SU-DHL-6 (cell line): ENCODE data around the gene F8.
"Not testable (repeated sequence)": the region's sequence is repeated elsewhere in the genome, so short reads cannot be mapped to it uniquely, and the experiment has no call there.

ENCODE experiments used
- H2AFZ ChIP-seq: fragments of 200-600 bp; sonication (generic); 2 replicates; pipeline ENCODE4 v1.6.1; 2014; ENCODE audit warnings: low read depth, mild to moderate bottlenecking, moderate library complexity, mixed read lengths, antibody characterized with exemption, low read length; ENCODE audit not compliant: severe bottlenecking
- H3F3A ChIP-seq: fragments of 200-600 bp; shearing (Covaris generic); 2 replicates; pipeline ENCODE4 v1.6.0; 2016; ENCODE audit warnings: antibody characterized with exemption, mild to moderate bottlenecking; ENCODE audit not compliant: insufficient read depth
- H3K27ac ChIP-seq: fragments of 200-600 bp; sonication (generic); 2 replicates; pipeline ENCODE4 v1.5.1; 2016; ENCODE audit warnings: low read depth, mild to moderate bottlenecking, low read length, moderate library complexity, mixed read lengths
- H3K27me3 ChIP-seq: fragments of 200-600 bp; sonication (generic), shearing (Covaris generic); 2 replicates; pipeline ENCODE4 v1.6.0; 2014; ENCODE audit warnings: mild to moderate bottlenecking, low read length
- H3K36me3 ChIP-seq: fragments of 200-600 bp; sonication (generic); 2 replicates; pipeline ENCODE4 v1.6.1; 2014; ENCODE audit warnings: mild to moderate bottlenecking, low read length, mixed read lengths
- H3K4me2 ChIP-seq: fragments of 300-600, 200-600 bp; shearing (Covaris generic), sonication (generic); 2 replicates; pipeline ENCODE4 v1.6.0; 2014; ENCODE audit warnings: low read length, low read depth, mild to moderate bottlenecking; ENCODE audit not compliant: poor library complexity, severe bottlenecking
- H3K4me3 ChIP-seq: fragments of 200-600 bp; sonication (generic); 2 replicates; pipeline ENCODE4 v1.5.1; 2014; ENCODE audit warnings: antibody characterized with exemption, low read length, mild to moderate bottlenecking, mixed read lengths; ENCODE audit not compliant: insufficient read depth, poor library complexity, severe bottlenecking
- H3K79me2 ChIP-seq: fragments of 200-600 bp; sonication (generic); 2 replicates; pipeline ENCODE4 v1.6.1; 2014; ENCODE audit warnings: mild to moderate bottlenecking, low read length, moderate library complexity; ENCODE audit not compliant: insufficient read depth
- H3K9ac ChIP-seq: fragments of 200-600 bp; sonication (generic); 2 replicates; pipeline ENCODE4 v1.7.0; 2014; ENCODE audit warnings: mild to moderate bottlenecking, low read length
- H3K9me2 ChIP-seq: fragments of 200-600 bp; sonication (generic); replicated peaks from 2 replicates; pipeline ENCODE4 v1.6.1; 2014; ENCODE audit warnings: low read length; ENCODE audit not compliant: insufficient read depth
- H3K9me3 ChIP-seq: fragments of 200-600 bp; sonication (generic); 2 replicates; pipeline ENCODE4 v1.6.1; 2014; ENCODE audit warnings: low read length, mixed read lengths; ENCODE audit not compliant: insufficient read depth
- H4K20me1 ChIP-seq: fragments of 200-600 bp; sonication (generic); 2 replicates; pipeline ENCODE4 v1.6.1; 2014; ENCODE audit warnings: low read depth, mild to moderate bottlenecking, antibody characterized with exemption, low read length, moderate library complexity, mixed read lengths
- CTCF ChIP-seq: fragments of 200-600 bp; sonication (generic); IDR thresholded peaks from one replicate; pipeline ENCODE4 v1.5.1; 2017; ENCODE audit warnings: antibody characterized with exemption, mild to moderate bottlenecking, low read length, moderate library complexity; ENCODE audit not compliant: insufficient read depth, poor library complexity, severe bottlenecking
- EZH2phosphoT487 ChIP-seq: fragments of 200-600 bp; sonication (generic), shearing (Covaris generic); conservative IDR thresholded peaks from 2 replicates; pipeline ENCODE4 v1.6.1; 2018; ENCODE audit warnings: mild to moderate bottlenecking, antibody characterized with exemption, low read length, moderate library complexity, mixed read lengths

The F8 gene

DNA sequence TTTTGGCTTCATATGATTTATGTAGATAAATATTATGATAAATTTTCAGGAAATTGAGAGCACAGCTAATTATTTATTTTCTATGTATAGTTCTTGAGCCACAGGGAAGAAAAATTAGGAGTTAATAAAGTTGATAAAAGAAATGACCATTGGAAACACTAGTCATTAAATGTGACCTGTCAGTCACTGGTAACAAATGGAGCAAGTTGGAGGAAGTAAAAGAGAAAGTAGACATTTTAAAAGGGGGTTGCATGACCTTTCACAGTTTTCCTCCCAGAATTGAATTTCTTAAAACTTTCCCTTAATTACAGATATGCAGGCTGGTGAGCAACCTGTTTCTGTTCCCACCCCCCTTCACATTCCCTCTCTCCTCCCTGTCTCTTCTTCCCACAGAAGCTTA is 193.4 kb downstream of the F8 start:
- H3K4me2 ChIP-seq: no peak overlapping the region
- H3K36me3 ChIP-seq: no peaks in the 10 kb centered on the region
- TF ChIP-seq CTCF: no peak
- no peaks in the 10 kb centered on the region for H3K9me3 ChIP-seq
- H3K9ac ChIP-seq: no peak overlapping the region
- H4K20me1 ChIP-seq: no peaks in the 10 kb centered on the region
- H3K27me3 ChIP-seq: no peaks in the 10 kb centered on the region
- no peaks in the 10 kb centered on the region for H3K79me2 ChIP-seq
- no peak overlapping the region for H3K4me3 ChIP-seq
- no peaks in the 10 kb centered on the region for H3F3A ChIP-seq
- H2AFZ ChIP-seq: no peak overlapping the region
- no peaks in the 10 kb centered on the region for H3K9me2 ChIP-seq
- no peak overlapping the region for H3K27ac ChIP-seq

- Histone ChIP-seq H3K9me2 (no peaks in the 10 kb centered on the region), H3K4me2 (no peak overlapping the region), H4K20me1 (no peaks in the 10 kb centered on the region), H3K27me3 (no peaks in the 10 kb centered on the region), H3F3A (no peaks in the 10 kb centered on the region), H3K79me2 (no peaks in the 10 kb centered on the region), H2AFZ (no peak overlapping the region), H3K9me3 (no peaks in the 10 kb centered on the region), H3K27ac (no peak overlapping the region), H3K36me3 (no peaks in the 10 kb centered on the region), H3K9ac (no peak overlapping the region), H3K4me3 (no peak overlapping the region)
- TF ChIP-seq EZH2phosphoT487 (no peak), CTCF (no peak)
These were observed 194.5 kb downstream of the F8 start for GRCh38 chrX:154828016-154828408.

- Histone ChIP-seq H3K36me3 (no peaks in the 10 kb centered on the region), H3K4me2 (no peak overlapping the region), H3K4me3 (no peak overlapping the region), H3K27me3 (no peaks in the 10 kb centered on the region), H3K79me2 (no peaks in the 10 kb centered on the region), H3K9me3 (no peaks in the 10 kb centered on the region), H3K9me2 (no peaks in the 10 kb centered on the region), H3K27ac (no peak overlapping the region), H3F3A (no peaks in the 10 kb centered on the region), H3K9ac (no peak overlapping the region), H2AFZ (no peak overlapping the region), H4K20me1 (no peaks in the 10 kb centered on the region)
- no peak for TF ChIP-seq EZH2phosphoT487
- no peak for TF ChIP-seq CTCF
These were observed 195.1 kb downstream of the F8 start for GRCh38 chrX:154827194-154828015.

- H2AFZ ChIP-seq, H3K27me3 ChIP-seq, H3K9me2 ChIP-seq, H3K4me2 ChIP-seq, H3K9me3 ChIP-seq, H3K79me2 ChIP-seq, H3K27ac ChIP-seq, H3K4me3 ChIP-seq, H4K20me1 ChIP-seq, H3F3A ChIP-seq, H3K36me3 ChIP-seq, H3K9ac ChIP-seq: not testable (repeated sequence)
These were observed 196.9 kb downstream of the F8 start for GRCh38 chrX:154825586-154825985.
